Colonic mucosa (tissue), 4 donors: ENCODE measurements around the gene GSDME. TPM values are rescaled to one million over a fixed set of nuclear protein-coding genes. Genes with fewer than 3 reads are reported as not detected.

Source experiments
- DNase-seq: peaks from one replicate; pipeline ENCODE4 v3.0.0-alpha.2; 2020
- H3K27ac ChIP-seq: fragments of 200-600 bp; one replicate; pipeline ENCODE4 v1.8.0; 2021
- H3K27me3 ChIP-seq: fragments of 200-600 bp; one replicate; pipeline ENCODE4 v1.8.0; 2021
- H3K36me3 ChIP-seq: fragments of 200-600 bp; one replicate; pipeline ENCODE4 v1.8.0; 2021
- H3K4me1 ChIP-seq: fragments of 200-600 bp; one replicate; pipeline ENCODE4 v1.8.0; 2021; ENCODE audit warnings: mild to moderate bottlenecking
- H3K4me3 ChIP-seq: fragments of 200-600 bp; one replicate; pipeline ENCODE4 v1.8.0; 2021
- H3K9ac ChIP-seq, 2 donors: one replicate each; pipeline ENCODE4 v1.7.0; 2013; ENCODE audit warnings: control low read depth in 2 of 2, low read depth in 2 of 2, low read length in 2 of 2
- H3K9me3 ChIP-seq: fragments of 200-600 bp; one replicate; pipeline ENCODE4 v1.8.0; 2021
- intact Hi-C: fragments of 100-400 bp; cut with DNase I; formaldehyde crosslinking; loops from one replicate; pipeline ENCODE4 v1.14.1; 2022
- total RNA-seq, 2 donors: library from RNA; stranded (reverse); fragmentation: NEBNext Ultra II Directional in 1 of 2; extraction: Animal tissue kit (Norgen Biotek cat#: 25700) in 1 of 2; gene quantifications; one replicate each; pipeline ENCODE4 v1.2.1, GENCODE V29; 2021
- TF ChIP-seq, protein P1 (sequence below): fragments of 200-600 bp; IDR thresholded peaks from one replicate; pipeline ENCODE4 v1.8.0; 2022; ENCODE audit warnings: antibody characterized with exemption, mild to moderate bottlenecking
- donor health status: healthy.
- donor health status: DM: no; HTN: no; CAD: no.
- donor health status: DM: no; HTN: no; CAD: no.

The GSDME gene
- total RNA-seq, 2 donors from 2014 or later, result 0.62 to 1.0 TPM

DNA sequence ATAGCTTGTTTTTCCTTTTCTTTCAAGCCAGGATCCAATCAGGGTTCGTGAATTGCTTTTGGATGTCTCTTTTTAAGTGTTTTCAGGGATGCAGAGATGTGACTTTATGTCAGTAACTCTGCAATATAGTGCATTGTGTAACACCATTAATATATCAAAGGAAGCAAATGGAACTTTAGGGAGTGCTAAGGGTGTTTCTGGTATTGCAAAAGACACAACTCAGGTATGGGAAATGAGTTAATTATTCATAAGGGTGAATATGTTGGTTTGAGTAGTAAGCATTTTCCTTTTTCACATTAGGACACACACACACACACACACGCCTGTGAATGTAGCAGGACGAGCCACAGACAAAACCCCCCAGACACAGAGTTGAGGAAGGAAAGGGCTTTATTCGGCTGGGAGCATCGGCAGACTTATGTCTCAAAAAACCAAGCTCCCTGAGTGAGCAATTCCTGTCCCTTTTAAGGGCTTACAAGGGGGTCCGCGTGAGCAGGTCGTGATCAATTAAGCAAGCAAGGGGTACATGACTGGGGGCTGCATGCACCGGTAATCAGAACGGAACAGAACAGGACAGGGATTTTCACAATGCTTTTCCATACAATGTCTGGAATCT lies 31.8 kb upstream of the GSDME start:
- Histone ChIP-seq H3K27me3 (no peaks in the 10 kb centered on the region), H3K9me3 (no peaks in the 10 kb centered on the region), H3K36me3 (no peaks in the 10 kb centered on the region), H3K9ac (no peak overlapping the region), H3K27ac (no peak overlapping the region), H3K4me1 (no peaks in the 10 kb centered on the region), H3K4me3 (no peak overlapping the region)
- no peak for DNase-seq
- TF ChIP-seq, protein P1, sequence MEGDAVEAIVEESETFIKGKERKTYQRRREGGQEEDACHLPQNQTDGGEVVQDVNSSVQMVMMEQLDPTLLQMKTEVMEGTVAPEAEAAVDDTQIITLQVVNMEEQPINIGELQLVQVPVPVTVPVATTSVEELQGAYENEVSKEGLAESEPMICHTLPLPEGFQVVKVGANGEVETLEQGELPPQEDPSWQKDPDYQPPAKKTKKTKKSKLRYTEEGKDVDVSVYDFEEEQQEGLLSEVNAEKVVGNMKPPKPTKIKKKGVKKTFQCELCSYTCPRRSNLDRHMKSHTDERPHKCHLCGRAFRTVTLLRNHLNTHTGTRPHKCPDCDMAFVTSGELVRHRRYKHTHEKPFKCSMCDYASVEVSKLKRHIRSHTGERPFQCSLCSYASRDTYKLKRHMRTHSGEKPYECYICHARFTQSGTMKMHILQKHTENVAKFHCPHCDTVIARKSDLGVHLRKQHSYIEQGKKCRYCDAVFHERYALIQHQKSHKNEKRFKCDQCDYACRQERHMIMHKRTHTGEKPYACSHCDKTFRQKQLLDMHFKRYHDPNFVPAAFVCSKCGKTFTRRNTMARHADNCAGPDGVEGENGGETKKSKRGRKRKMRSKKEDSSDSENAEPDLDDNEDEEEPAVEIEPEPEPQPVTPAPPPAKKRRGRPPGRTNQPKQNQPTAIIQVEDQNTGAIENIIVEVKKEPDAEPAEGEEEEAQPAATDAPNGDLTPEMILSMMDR, result no peak
- intact Hi-C loops, result no loop called here

DNA sequence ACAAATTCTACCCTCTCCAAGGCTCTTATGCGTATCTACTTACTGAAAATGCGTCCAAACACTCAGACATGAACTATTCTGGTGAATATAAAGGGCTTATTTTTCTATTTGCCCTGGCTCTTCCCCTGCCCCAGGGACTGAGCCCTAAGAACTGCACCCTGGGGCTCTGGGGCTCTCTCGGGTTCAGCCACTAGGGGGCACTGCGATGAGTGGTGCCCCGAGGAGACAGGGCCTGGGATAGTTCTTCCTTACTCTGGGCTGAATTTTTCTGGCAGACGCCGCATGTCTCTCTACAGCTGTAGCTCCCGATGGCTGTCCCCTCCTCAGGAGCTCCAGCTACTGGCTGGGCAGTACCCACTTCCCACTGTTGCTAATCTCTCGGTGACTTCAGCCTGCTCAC lies 30.8 kb upstream of the GSDME start:
- H3K9ac ChIP-seq, result no peak overlapping the region
- intact Hi-C loops, result no loop called here
- no peaks in the 10 kb centered on the region for H3K27me3 ChIP-seq
- H3K9me3 ChIP-seq, result no peaks in the 10 kb centered on the region
- H3K4me3 ChIP-seq, result no peak overlapping the region
- no peak overlapping the region for H3K27ac ChIP-seq
- TF ChIP-seq, protein P1, result no peak
- no peaks in the 10 kb centered on the region for H3K36me3 ChIP-seq
- H3K4me1 ChIP-seq, result no peaks in the 10 kb centered on the region
- no peak for DNase-seq

DNA sequence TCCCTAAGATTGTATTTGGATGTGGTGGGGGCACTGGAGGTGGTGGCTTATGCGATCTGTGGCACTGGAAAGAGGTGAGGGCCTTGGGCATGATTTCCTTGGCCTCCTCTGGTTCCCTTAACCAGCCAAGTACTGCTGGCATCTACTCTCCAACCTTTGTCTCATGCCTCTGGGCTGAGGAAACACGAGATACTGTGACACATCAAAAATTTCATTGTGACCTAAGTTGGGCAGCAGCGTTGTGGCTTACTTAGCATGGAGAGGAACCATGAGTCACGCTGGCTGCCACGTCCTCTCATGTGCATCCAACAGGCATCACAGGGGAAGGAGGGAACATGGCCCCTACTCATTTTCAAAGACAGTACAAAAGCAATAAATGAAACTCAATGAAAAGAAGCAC lies 29.7 kb upstream of the GSDME start:
- no peak overlapping the region for H3K9ac ChIP-seq
- no peaks in the 10 kb centered on the region for H3K9me3 ChIP-seq
- H3K27ac ChIP-seq, result no peak overlapping the region
- no peak for DNase-seq
- no peaks in the 10 kb centered on the region for H3K27me3 ChIP-seq
- no peaks in the 10 kb centered on the region for H3K36me3 ChIP-seq
- TF ChIP-seq, protein P1, result no peak
- H3K4me1 ChIP-seq, result no peaks in the 10 kb centered on the region
- intact Hi-C loops, result no loop called here
- H3K4me3 ChIP-seq, result no peak overlapping the region

DNA sequence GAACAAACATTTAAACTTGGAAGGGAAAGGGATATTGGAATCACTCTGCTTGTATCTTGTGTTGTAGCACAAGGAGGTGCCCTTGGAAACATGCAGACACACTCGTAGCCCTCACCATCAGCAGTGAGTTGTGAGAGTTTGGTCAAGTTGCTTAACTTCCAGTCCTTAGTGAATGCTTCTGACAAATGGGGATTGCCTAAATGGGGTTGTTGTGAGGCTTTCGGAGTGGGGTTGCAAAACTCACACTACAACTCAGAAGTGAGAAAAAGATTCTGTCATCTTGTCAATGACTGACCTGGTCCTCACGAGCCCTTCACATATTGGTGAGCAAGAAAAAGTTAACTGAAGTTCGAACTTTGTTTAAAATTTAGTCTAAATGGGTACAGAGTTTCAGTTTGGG lies 29.0 kb upstream of the GSDME start:
- Histone ChIP-seq H3K27ac (no peak overlapping the region), H3K4me1 (no peaks in the 10 kb centered on the region), H3K27me3 (no peaks in the 10 kb centered on the region), H3K9ac (no peak overlapping the region), H3K4me3 (no peak overlapping the region), H3K36me3 (no peaks in the 10 kb centered on the region), H3K9me3 (no peaks in the 10 kb centered on the region)
- TF ChIP-seq, protein P1, result no peak
- intact Hi-C loops, result no loop called here
- DNase-seq, result no peak

DNA sequence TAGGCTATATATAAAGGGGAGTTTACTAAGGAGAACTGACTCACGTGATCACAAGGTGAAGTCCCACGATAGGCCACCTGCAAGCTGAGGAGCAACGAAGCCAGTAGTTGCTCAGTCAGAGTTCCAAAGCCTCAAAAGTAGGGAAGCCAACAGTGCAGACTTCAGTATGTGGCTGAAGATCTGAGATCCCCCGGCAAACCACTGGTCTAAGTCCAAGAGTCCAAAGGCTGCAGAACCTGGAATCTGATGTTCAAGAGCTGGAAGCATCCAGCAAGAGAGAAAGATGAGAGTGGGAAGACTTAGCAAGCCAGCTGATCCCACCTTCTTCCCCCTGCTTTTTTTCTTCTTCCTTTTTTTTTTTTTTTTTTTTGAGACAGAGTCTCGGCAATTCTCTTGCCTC lies 27.0 kb upstream of the GSDME start:
- H3K9me3 ChIP-seq, result no peaks in the 10 kb centered on the region
- H3K9ac ChIP-seq, result no peak overlapping the region
- H3K4me1 ChIP-seq, result no peaks in the 10 kb centered on the region
- no peak for DNase-seq
- H3K27me3 ChIP-seq, result no peaks in the 10 kb centered on the region
- no peak overlapping the region for H3K4me3 ChIP-seq
- no peak overlapping the region for H3K27ac ChIP-seq
- intact Hi-C loops, result no loop called here
- TF ChIP-seq, protein P1, result no peak
- H3K36me3 ChIP-seq, result no peaks in the 10 kb centered on the region
